ENCODE results near the gene DIPK1B.

Gene DIPK1B

GRCh38 chr9:136743639-136744211, 31.4 kb downstream of the DIPK1B start:
- no peaks in the 10 kb centered on the region for H3K4me1 ChIP-seq (ENCODE audit: control insufficient read depth in 2 of 2, insufficient read depth in 2 of 2, low read length in 2 of 2)
- peaks cover 18 to 36% of the 10 kb centered on the region in 2 donors for H3K27me3 ChIP-seq (ENCODE audit: control insufficient read depth in 2 of 2, insufficient read depth in 2 of 2, low read length in 2 of 2)
- H3K9me3 ChIP-seq (ENCODE audit: control insufficient read depth in 2 of 2, low read length in 2 of 2): no peaks in the 10 kb centered on the region

DNA sequence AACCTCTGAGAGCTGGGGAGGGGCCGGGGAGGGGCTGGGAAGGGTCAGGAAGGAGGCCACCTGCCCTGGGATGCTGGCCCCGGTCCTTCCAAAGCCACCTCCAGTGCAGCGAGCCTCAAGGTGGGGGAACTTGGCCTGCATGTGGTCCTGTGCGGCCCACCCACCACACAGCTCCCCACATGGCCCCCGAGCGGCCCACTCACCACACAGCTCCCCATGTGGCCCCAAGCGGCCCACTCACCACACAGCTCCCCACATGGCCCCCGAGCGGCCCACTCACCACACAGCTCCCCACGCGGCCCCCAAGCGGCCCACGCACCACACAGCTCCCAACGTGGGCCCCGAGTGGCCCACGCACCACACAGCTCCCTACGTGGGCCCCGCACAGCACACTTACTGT, 32.4 kb downstream of the DIPK1B start:
- peaks cover 18 to 32% of the 10 kb centered on the region in 2 donors for H3K27me3 ChIP-seq (ENCODE audit: control insufficient read depth in 2 of 2, insufficient read depth in 2 of 2, low read length in 2 of 2)
- H3K4me1 ChIP-seq (ENCODE audit: control insufficient read depth in 2 of 2, insufficient read depth in 2 of 2, low read length in 2 of 2): no peaks in the 10 kb centered on the region
- H3K9ac ChIP-seq (ENCODE audit: low read depth in 1 of 2, low read length in 2 of 2): no peak overlapping the region
- no peak overlapping the region for H3K4me3 ChIP-seq (ENCODE audit: low read length in 2 of 2)
- no peaks in the 10 kb centered on the region for H3K9me3 ChIP-seq (ENCODE audit: control insufficient read depth in 2 of 2, low read length in 2 of 2)
- H3K36me3 ChIP-seq (ENCODE audit: control insufficient read depth in 2 of 2, insufficient read depth in 2 of 2, low read length in 2 of 2): no peaks in the 10 kb centered on the region
- H3K27ac ChIP-seq (ENCODE audit: low read depth in 2 of 2, low read length in 2 of 2): no peak overlapping the region

More at GRCh38 chr9:136743639-136744211, 31.4 kb downstream of the DIPK1B start:
- no peak overlapping the region for H3K9ac ChIP-seq (ENCODE audit: low read depth in 1 of 2, low read length in 2 of 2)
- no peak overlapping the region for H3K27ac ChIP-seq (ENCODE audit: low read depth in 2 of 2, low read length in 2 of 2)
- no peaks in the 10 kb centered on the region for H3K36me3 ChIP-seq (ENCODE audit: control insufficient read depth in 2 of 2, insufficient read depth in 2 of 2, low read length in 2 of 2)
- H3K4me3 ChIP-seq (ENCODE audit: low read length in 2 of 2): no peak overlapping the region

GRCh38 chr9:136745389-136746154, 33.2 kb downstream of the DIPK1B start:
- Histone ChIP-seq H3K27me3 (ENCODE audit: control insufficient read depth in 2 of 2, insufficient read depth in 2 of 2, low read length in 2 of 2) (peaks cover 18 to 27% of the 10 kb centered on the region in 2 donors), H3K27ac (ENCODE audit: low read depth in 2 of 2, low read length in 2 of 2) (no peak overlapping the region), H3K9ac (ENCODE audit: low read depth in 1 of 2, low read length in 2 of 2) (no peak overlapping the region), H3K36me3 (ENCODE audit: control insufficient read depth in 2 of 2, insufficient read depth in 2 of 2, low read length in 2 of 2) (no peaks in the 10 kb centered on the region), H3K4me3 (ENCODE audit: low read length in 2 of 2) (no peak overlapping the region), H3K4me1 (ENCODE audit: control insufficient read depth in 2 of 2, insufficient read depth in 2 of 2, low read length in 2 of 2) (no peaks in the 10 kb centered on the region), H3K9me3 (ENCODE audit: control insufficient read depth in 2 of 2, low read length in 2 of 2) (no peaks in the 10 kb centered on the region)

DNA sequence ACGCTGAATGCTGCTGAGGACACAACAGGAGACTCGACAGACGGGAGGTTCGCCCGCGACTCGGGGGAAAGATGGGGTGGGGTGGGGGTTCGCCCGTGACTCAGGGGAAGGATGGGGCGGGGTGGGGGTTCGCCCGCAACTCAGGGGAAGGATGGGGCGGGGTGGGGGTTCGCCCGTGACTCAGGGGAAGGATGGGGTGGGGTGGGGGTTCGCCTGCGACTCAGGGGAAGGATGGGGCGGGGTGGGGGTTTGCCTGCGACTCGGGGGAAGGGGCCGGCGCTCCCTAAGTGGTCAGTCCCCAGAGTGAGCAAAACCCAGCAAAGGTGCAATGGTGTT, 33.8 kb downstream of the DIPK1B start:
- Histone ChIP-seq H3K9me3 (ENCODE audit: control insufficient read depth in 2 of 2, low read length in 2 of 2) (no peaks in the 10 kb centered on the region), H3K4me3 (ENCODE audit: low read length in 2 of 2) (no peak overlapping the region), H3K27me3 (ENCODE audit: control insufficient read depth in 2 of 2, insufficient read depth in 2 of 2, low read length in 2 of 2) (peaks cover 14 to 22% of the 10 kb centered on the region in 2 donors)

GRCh38 chr9:136746621-136747020, 34.2 kb downstream of the DIPK1B start:
- Histone ChIP-seq H3K9me3 (ENCODE audit: control insufficient read depth in 2 of 2, low read length in 2 of 2) (no peaks in the 10 kb centered on the region), H3K27ac (ENCODE audit: low read depth in 2 of 2, low read length in 2 of 2) (no peak overlapping the region), H3K36me3 (ENCODE audit: control insufficient read depth in 2 of 2, insufficient read depth in 2 of 2, low read length in 2 of 2) (no peaks in the 10 kb centered on the region), H3K9ac (ENCODE audit: low read depth in 1 of 2, low read length in 2 of 2) (no peak overlapping the region), H3K4me3 (ENCODE audit: low read length in 2 of 2) (no peak overlapping the region), H3K4me1 (ENCODE audit: control insufficient read depth in 2 of 2, insufficient read depth in 2 of 2, low read length in 2 of 2) (no peaks in the 10 kb centered on the region), H3K27me3 (ENCODE audit: control insufficient read depth in 2 of 2, insufficient read depth in 2 of 2, low read length in 2 of 2) (peaks cover 11 to 17% of the 10 kb centered on the region in 2 donors)

More for the DNA sequence above, 33.8 kb downstream of the DIPK1B start:
- Histone ChIP-seq H3K36me3 (ENCODE audit: control insufficient read depth in 2 of 2, insufficient read depth in 2 of 2, low read length in 2 of 2) (no peaks in the 10 kb centered on the region), H3K4me1 (ENCODE audit: control insufficient read depth in 2 of 2, insufficient read depth in 2 of 2, low read length in 2 of 2) (no peaks in the 10 kb centered on the region), H3K9ac (ENCODE audit: low read depth in 1 of 2, low read length in 2 of 2) (no peak overlapping the region), H3K27ac (ENCODE audit: low read depth in 2 of 2, low read length in 2 of 2) (no peak overlapping the region)

GRCh38 chr9:136747161-136748060, 35.0 kb downstream of the DIPK1B start:
- no peak overlapping the region for H3K4me3 ChIP-seq (ENCODE audit: low read length in 2 of 2)

DNA sequence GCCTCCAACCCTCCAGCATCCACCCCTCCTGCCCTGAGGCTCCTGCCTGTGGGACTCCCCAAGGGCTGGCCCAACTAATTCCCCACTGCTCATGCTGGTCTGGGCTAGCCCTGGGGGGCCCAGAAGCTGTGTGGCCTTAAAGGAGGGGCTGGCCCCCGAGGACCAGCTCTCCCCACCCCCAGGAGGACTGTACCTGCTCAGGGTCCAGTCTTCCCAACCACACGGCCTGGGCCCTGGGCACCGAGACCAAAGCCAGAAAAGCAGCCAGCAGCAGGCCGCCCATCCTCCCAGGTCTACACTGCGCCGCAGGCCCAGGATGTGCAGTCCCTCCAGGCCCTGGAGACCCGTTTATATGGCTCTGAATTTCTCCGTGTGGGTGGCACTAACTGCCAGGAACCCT, 35.8 kb downstream of the DIPK1B start, which contains the start of gene LCN6:
Gene LCN6 (minus strand): TSS at position 325 of the 400 bp plus-strand sequence. CDS start 42 bp downstream, at position 283.
- Histone ChIP-seq H3K9ac (ENCODE audit: low read depth in 1 of 2, low read length in 2 of 2) (no peak within 1 kb of the TSS), H3K9me3 (ENCODE audit: control insufficient read depth in 2 of 2, low read length in 2 of 2) (peaks cover 0 to 2% of the 10 kb centered on the region in 2 donors), H3K27ac (ENCODE audit: low read depth in 2 of 2, low read length in 2 of 2) (no peak within 1 kb of the TSS), H3K36me3 (ENCODE audit: control insufficient read depth in 2 of 2, insufficient read depth in 2 of 2, low read length in 2 of 2) (no peaks in the 10 kb centered on the region), H3K27me3 (ENCODE audit: control insufficient read depth in 2 of 2, insufficient read depth in 2 of 2, low read length in 2 of 2) (peaks cover 2 to 3% of the 10 kb centered on the region in 2 donors), H3K4me3 (ENCODE audit: low read length in 2 of 2) (no peak within 1 kb of the TSS), H3K4me1 (ENCODE audit: control insufficient read depth in 2 of 2, insufficient read depth in 2 of 2, low read length in 2 of 2) (no peaks in the 10 kb centered on the region)

More at GRCh38 chr9:136747161-136748060, 35.0 kb downstream of the DIPK1B start:
- no peaks in the 10 kb centered on the region for H3K36me3 ChIP-seq (ENCODE audit: control insufficient read depth in 2 of 2, insufficient read depth in 2 of 2, low read length in 2 of 2)
- H3K4me1 ChIP-seq (ENCODE audit: control insufficient read depth in 2 of 2, insufficient read depth in 2 of 2, low read length in 2 of 2): no peaks in the 10 kb centered on the region
- peaks cover 0 to 2% of the 10 kb centered on the region in 2 donors for H3K9me3 ChIP-seq (ENCODE audit: control insufficient read depth in 2 of 2, low read length in 2 of 2)
- H3K27me3 ChIP-seq (ENCODE audit: control insufficient read depth in 2 of 2, insufficient read depth in 2 of 2, low read length in 2 of 2): peaks cover 5 to 9% of the 10 kb centered on the region in 2 donors
- no peak overlapping the region for H3K9ac ChIP-seq (ENCODE audit: low read depth in 1 of 2, low read length in 2 of 2)
- no peak overlapping the region for H3K27ac ChIP-seq (ENCODE audit: low read depth in 2 of 2, low read length in 2 of 2)

- no peak overlapping the region for H3K9ac ChIP-seq (ENCODE audit: low read depth in 1 of 2, low read length in 2 of 2)
- H3K36me3 ChIP-seq (ENCODE audit: control insufficient read depth in 2 of 2, insufficient read depth in 2 of 2, low read length in 2 of 2): no peaks in the 10 kb centered on the region
- H3K9me3 ChIP-seq (ENCODE audit: control insufficient read depth in 2 of 2, low read length in 2 of 2): peaks cover 0 to 2% of the 10 kb centered on the region in 2 donors
- peaks cover 0 to 2% of the 10 kb centered on the region in 2 donors for H3K27me3 ChIP-seq (ENCODE audit: control insufficient read depth in 2 of 2, insufficient read depth in 2 of 2, low read length in 2 of 2)
- H3K4me1 ChIP-seq (ENCODE audit: control insufficient read depth in 2 of 2, insufficient read depth in 2 of 2, low read length in 2 of 2): no peaks in the 10 kb centered on the region
- no peak overlapping the region for H3K4me3 ChIP-seq (ENCODE audit: low read length in 2 of 2)
- H3K27ac ChIP-seq (ENCODE audit: low read depth in 2 of 2, low read length in 2 of 2): no peak overlapping the region
Measured at GRCh38 chr9:136748666-136749611, 36.6 kb downstream of the DIPK1B start.

GRCh38 chr9:136750526-136750925, 38.2 kb downstream of the DIPK1B start:
- Histone ChIP-seq H3K9ac (ENCODE audit: low read depth in 1 of 2, low read length in 2 of 2) (no peak overlapping the region), H3K4me3 (ENCODE audit: low read length in 2 of 2) (no peak overlapping the region), H3K27me3 (ENCODE audit: control insufficient read depth in 2 of 2, insufficient read depth in 2 of 2, low read length in 2 of 2) (no peaks in the 10 kb centered on the region), H3K4me1 (ENCODE audit: control insufficient read depth in 2 of 2, insufficient read depth in 2 of 2, low read length in 2 of 2) (no peaks in the 10 kb centered on the region), H3K27ac (ENCODE audit: low read depth in 2 of 2, low read length in 2 of 2) (no peak overlapping the region), H3K36me3 (ENCODE audit: control insufficient read depth in 2 of 2, insufficient read depth in 2 of 2, low read length in 2 of 2) (no peaks in the 10 kb centered on the region), H3K9me3 (ENCODE audit: control insufficient read depth in 2 of 2, low read length in 2 of 2) (peaks cover 0 to 2% of the 10 kb centered on the region in 2 donors)
